Right ventricle myocardium inferior (tissue), 1 donor: ENCODE data around the gene UTRN. TPM values are rescaled to one million over a fixed set of nuclear protein-coding genes. Genes with fewer than 3 reads are reported as not detected.

Source experiments
- ATAC-seq: fragments of 200-7000 bp; cut with Tn5 transposase; one replicate; pipeline ENCODE4 v1.9.1; 2020; ENCODE audit warnings: mild to moderate bottlenecking, moderate library complexity
- DNase-seq: peaks from one replicate; pipeline ENCODE4 v3.0.0; 2021; ENCODE audit errors: missing footprints
- intact Hi-C: fragments of 100-400 bp; cut with DNase I; formaldehyde crosslinking; loops from one replicate; pipeline ENCODE4 v1.11.0; 2022
- long read RNA-seq: library from polyadenylated mRNA; unstranded; transcript quantifications from one replicate; pipeline ENCODE4 v2.0.0, GENCODE V29; 2021
- total RNA-seq: library from RNA; stranded (reverse); fragmentation: NEBNext Ultra II Directional; extraction: Animal tissue kit (Norgen Biotek cat#: 25700); gene quantifications from one replicate; pipeline ENCODE4 v1.2.1, GENCODE V29; 2021
- donor health status: DM: no; HTN: yes; CAD: no; lungs with severe emphysema.

The UTRN gene
- total RNA-seq, result 69.2 TPM
- long read RNA-seq, partial matches to known transcripts, result 1 of 2 reads
- long read RNA-seq, other reads (novel, unspliced or antisense), result 1 of 2 reads

GRCh38 chr6:144284783-144285547, at the start of gene UTRN:
UTRN (plus strand) TSS chr6:144285335; CDS start chr6:144291829, 6,494 bp downstream.
- ATAC-seq (peak; percentile 86), DNase-seq (peak; percentile 92)
- intact Hi-C loops, result loop anchor here (1.0 to 5.0 kb wide), 6 partner anchors 18 to 194 kb away; partner anchors contain the start of gene STX11

DNA sequence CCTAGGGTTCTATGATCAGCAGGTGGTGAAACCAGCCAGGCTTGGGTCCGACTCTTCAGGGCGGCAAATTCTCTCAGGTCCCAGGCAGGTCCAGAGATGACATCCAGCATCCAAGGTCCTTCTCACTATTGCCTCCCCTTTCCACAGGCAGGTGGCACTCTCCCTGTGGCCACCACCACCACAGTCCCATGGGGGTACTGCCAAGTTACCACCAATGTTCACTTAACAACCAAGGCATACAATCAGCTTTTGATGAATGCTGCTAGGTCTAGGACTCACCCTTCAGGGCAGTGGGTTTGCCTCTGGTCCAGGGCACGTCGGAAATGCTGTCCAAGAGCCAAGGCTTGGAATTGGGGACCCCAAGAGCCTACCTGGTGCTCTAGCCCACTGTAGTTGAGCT, 40.4 kb upstream of the UTRN start:
- intact Hi-C loops, result no loop called here
- DNase-seq (no peak), ATAC-seq (no peak)

GRCh38 chr6:144246988-144247387, 38.1 kb upstream of the UTRN start:
- no peak for ATAC-seq

DNA sequence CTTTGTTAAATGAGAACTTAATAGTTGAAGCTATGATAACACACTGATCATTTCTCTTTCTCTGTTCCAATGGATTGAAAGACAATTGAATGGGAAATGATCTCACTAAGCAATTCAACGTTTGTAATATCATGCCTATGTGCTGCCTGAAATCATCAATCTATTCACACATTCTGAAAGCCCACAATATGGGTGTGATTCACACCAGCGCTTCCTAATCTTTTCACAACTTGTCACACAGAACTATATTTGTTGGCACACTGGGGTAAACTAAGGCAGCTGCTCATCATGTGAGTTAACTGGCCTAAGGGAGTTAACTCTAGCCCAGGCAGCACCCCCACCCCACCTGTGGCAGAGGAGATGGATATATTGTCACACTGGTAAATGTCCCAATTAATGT, 37.1 kb upstream of the UTRN start:
- no peak for DNase-seq
- ATAC-seq, result no peak
- intact Hi-C loops, result no loop called here

More at GRCh38 chr6:144246988-144247387, 38.1 kb upstream of the UTRN start:
- no peak for DNase-seq
- intact Hi-C loops, result no loop called here

- intact Hi-C loops, result no loop called here
- DNase-seq, result no peak
- ATAC-seq, result no peak
Observed at GRCh38 chr6:144248476-144249301, 36.4 kb upstream of the UTRN start.

- DNase-seq (no peak), ATAC-seq (no peak)
- intact Hi-C loops, result no loop called here
Observed at GRCh38 chr6:144250276-144250675, 34.9 kb upstream of the UTRN start.

DNA sequence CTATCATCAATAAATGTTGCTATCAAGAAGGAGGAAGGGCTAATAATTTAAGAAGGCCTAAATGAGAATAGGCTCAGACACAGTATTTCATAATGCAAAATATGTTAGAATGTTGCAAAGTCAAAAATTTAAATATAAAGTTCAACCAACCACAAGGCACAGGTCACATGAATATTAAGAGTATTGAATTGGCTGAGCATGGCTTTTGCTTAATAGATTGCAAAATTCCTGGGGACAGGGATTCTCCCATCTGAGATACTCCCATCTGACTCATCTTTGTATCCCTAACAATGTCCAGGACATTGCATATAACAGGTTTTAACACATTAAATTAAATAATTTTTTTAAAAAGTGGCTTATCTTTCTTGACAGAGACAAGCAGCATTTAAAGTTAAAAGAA, 32.9 kb upstream of the UTRN start:
- DNase-seq, result no peak
- no peak for ATAC-seq
- intact Hi-C loops, result no loop called here

- DNase-seq, result no peak
- intact Hi-C loops, result no loop called here
- no peak for ATAC-seq
Observed at GRCh38 chr6:144259986-144260385, 25.1 kb upstream of the UTRN start.

DNA sequence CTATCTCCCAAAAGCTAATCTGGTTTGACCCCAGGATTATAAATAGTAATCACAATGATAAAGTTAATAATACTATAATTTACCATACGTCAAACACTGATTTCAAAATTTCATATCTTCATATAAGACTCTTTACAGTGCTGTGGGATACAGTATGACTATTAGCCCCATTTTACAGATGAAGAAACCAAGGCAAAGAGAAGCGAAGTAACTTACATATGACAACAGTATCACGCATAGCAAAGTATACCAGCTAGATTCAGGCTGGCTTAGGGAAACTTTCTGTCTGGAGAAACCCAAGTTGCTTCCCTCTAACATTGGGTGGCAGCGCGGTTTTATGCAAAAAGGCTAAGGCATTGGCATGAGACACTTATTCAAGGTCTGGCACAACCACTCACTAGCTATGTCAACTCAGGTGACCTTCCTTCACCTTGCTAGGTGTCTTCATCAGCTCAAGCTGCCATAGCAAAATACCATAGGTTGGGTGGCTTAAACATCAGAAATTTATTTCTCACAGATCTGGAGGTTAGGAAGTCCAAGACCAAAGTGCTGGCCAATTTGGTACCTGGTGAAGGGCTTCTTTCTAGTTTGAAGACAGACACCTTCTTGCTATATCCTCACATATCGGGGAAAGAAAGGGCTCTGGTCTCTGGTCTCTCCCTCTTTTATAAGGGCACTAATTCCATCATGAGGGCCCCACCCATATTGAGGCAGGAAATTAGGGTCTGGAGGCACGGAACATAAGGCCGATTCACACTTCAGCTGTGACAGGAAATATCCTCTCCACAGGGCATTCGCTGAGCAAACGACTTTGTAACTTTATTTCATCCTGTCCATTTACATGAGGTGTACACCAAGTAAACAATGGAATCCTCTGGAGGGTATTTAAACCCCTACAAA, 22.4 kb upstream of the UTRN start:
- no peak for ATAC-seq
- intact Hi-C loops, result no loop called here
- no peak for DNase-seq

- DNase-seq (no peak), ATAC-seq (no peak)
- intact Hi-C loops, result no loop called here
Observed at GRCh38 chr6:144263786-144264185, 21.3 kb upstream of the UTRN start.

DNA sequence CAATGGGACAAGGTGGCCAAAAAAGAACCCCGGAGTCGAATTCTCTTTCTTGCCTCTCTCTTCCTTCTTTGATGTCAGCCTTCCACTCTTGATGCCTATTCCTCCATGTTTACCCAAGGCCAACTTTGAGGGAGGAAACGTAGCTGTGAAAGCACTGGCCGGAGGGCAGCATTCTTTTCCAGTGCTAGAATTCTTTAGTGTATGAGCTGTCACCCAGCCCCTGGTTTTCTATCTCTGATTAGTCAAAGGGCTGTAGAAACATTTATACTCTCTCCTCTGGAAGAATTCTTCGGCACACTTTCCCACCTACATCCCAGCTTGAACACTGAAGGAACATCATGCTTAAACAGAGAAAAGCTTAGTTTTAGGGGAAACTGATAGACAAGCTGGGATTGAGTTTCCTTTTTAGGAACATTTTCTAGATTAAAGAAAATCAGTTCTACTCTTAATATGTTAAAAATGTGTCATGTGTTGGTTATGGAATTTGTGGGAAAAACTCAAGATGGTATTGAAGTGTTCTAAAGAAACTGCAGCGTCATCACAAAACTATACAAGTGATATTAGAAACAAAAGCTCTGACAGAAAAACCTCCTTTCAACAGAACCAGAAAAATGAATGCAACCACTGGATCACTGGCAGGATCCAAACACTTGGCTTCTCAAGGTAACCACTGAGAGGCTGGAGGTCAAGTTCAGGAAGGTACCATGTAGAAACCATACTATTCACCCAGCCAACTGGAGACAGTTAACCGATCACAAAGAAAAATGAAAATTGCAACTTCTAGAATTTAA, 20.7 kb upstream of the UTRN start:
- intact Hi-C loops, result no loop called here
- ATAC-seq (no peak), DNase-seq (no peak)

GRCh38 chr6:144265061-144265357, 20.1 kb upstream of the UTRN start:
- ATAC-seq (no peak), DNase-seq (no peak)
- intact Hi-C loops, result no loop called here

- no peak for ATAC-seq
- DNase-seq, result no peak
Observed at GRCh38 chr6:144265390-144265789, 19.7 kb upstream of the UTRN start.

GRCh38 chr6:144266091-144266649, 19.0 kb upstream of the UTRN start:
- peak; percentile 76 for DNase-seq
- intact Hi-C loops, result loop anchor here (2.0 kb wide), 1 partner anchor 19 kb away; the partner anchor contains the start of gene UTRN
- peak; percentile 96 for ATAC-seq

More at GRCh38 chr6:144265390-144265789, 19.7 kb upstream of the UTRN start:
- intact Hi-C loops, result no loop called here

GRCh38 chr6:144268794-144269349, 16.3 kb upstream of the UTRN start:
- ATAC-seq, result no peak
- intact Hi-C loops, result no loop called here
- DNase-seq, result no peak

- intact Hi-C loops, result no loop called here
- no peak for ATAC-seq
- DNase-seq, result no peak
Observed at GRCh38 chr6:144277174-144277573, 8.0 kb upstream of the UTRN start.

- ATAC-seq (no peak), DNase-seq (no peak)
- intact Hi-C loops, result no loop called here
Observed at GRCh38 chr6:144277605-144278227, 7.4 kb upstream of the UTRN start.
